ENCODE data around the gene ALK.

Gene ALK

DNA sequence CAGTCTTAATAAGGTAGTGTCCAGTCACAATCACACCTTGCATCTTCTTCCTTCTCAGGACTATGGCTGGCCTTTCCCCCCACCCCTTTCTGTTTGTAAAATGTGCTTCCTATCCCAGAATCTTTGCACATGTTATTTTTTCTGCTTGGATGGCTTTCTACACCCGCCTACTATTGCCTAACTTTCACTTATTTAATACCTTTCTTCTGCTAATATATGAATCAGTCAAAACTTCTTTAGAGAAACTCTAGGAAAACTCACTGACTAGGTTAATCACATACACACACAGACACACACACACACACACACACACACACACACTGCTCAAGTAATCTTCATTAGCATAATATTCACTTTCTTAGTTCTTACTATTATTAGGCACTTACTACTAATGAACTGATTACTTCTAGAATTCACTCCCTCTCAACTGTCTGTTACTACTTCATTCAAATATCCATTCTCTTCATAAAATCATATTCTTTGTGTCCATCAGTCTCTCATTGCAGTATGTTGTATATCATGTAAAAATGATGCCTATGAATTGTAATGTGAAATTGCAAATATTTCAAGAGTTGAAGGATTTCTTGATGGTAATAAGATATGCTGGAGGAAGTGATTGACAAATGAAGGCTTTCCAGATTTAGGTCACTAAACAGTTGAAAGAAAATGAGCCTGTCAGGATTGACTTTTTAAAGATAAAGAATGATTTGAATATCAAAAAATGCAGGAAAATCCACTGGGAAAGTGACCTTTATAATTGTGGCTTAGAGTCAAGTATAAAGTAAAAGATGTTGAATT is 754.9 kb downstream of the ALK start:
- Histone ChIP-seq H3K27me3 (ENCODE audit: insufficient read depth, low read length) (no peaks in the 10 kb centered on the region), H3K4me1 (ENCODE audit: insufficient read depth, low read length, severe bottlenecking) (no peaks in the 10 kb centered on the region), H3K9me2 (ENCODE audit: low read depth, low read length) (no peaks in the 10 kb centered on the region), H3K27ac (ENCODE audit: low read depth, low read length, poor library complexity, severe bottlenecking) (no peak overlapping the region), H2AFZ (ENCODE audit: low read length) (no peak overlapping the region), H3K9me3 (ENCODE audit: low read length) (no peaks in the 10 kb centered on the region), H3F3A (ENCODE audit: insufficient read depth, low read length) (no peaks in the 10 kb centered on the region), H3K4me2 (ENCODE audit: low read length) (no peak overlapping the region), H3K79me2 (ENCODE audit: insufficient read depth, low read length) (no peaks in the 10 kb centered on the region), H3K36me3 (ENCODE audit: insufficient read depth, low read length) (no peaks in the 10 kb centered on the region), H3K4me3 (ENCODE audit: low read depth, low read length, poor library complexity, severe bottlenecking) (no peak overlapping the region), H4K20me1 (ENCODE audit: insufficient read depth, low read length) (no peaks in the 10 kb centered on the region), H3K9ac (ENCODE audit: low read length) (no peak overlapping the region)
- TF ChIP-seq, protein P1, sequence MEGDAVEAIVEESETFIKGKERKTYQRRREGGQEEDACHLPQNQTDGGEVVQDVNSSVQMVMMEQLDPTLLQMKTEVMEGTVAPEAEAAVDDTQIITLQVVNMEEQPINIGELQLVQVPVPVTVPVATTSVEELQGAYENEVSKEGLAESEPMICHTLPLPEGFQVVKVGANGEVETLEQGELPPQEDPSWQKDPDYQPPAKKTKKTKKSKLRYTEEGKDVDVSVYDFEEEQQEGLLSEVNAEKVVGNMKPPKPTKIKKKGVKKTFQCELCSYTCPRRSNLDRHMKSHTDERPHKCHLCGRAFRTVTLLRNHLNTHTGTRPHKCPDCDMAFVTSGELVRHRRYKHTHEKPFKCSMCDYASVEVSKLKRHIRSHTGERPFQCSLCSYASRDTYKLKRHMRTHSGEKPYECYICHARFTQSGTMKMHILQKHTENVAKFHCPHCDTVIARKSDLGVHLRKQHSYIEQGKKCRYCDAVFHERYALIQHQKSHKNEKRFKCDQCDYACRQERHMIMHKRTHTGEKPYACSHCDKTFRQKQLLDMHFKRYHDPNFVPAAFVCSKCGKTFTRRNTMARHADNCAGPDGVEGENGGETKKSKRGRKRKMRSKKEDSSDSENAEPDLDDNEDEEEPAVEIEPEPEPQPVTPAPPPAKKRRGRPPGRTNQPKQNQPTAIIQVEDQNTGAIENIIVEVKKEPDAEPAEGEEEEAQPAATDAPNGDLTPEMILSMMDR (IDR thresholded peaks at IDR 0.05; ENCODE audit: low read length), result no peak
- no peak for TF ChIP-seq EZH2 (IDR thresholded peaks at IDR 0.05; ENCODE audit: borderline replicate concordance, low read length)

DNA sequence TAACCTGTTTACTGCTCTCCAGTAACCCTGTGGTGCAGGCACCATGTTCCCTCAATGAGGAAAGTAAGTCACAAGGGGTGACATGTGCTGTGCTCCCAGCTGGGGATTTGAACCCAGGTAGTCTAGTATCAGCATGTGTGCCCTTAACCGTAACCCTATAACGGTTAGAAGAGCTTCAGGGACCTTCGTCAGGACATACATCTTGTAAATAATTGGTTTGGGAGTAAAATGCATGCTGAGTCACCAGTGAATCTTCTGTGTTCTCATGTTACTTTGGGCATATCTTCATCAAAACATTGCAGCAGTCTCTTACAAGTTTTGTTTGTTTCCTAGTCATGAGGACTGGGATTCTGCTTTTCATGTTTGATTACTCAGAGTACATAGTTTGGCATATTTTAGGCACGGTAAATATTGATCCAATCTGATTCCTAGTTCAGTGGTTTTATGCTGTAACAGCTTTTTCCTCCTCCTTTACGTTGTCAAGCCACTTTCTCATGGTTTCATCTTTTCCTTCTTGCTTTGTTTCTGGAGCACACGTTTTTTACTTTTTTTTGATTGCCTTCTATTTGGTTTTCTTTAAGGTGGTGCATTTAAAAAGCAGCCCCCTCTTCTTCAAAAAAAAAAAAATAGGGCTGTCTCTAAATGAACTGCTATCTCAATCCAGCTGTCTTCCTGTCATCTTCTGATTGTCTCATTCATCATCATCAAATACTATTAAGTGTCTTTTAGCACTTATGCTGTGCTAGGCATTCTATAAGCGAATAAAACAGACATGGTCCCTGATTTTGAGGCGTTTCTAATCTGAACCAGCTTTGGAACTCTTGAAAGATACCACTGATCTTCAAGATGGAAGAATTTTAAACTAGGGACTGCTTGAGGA is 755.8 kb downstream of the ALK start:
- H3K36me3 ChIP-seq (ENCODE audit: insufficient read depth, low read length), result no peaks in the 10 kb centered on the region
- H3K4me2 ChIP-seq (ENCODE audit: low read length), result no peak overlapping the region
- no peaks in the 10 kb centered on the region for H3K9me3 ChIP-seq (ENCODE audit: low read length)
- no peak overlapping the region for H3K27ac ChIP-seq (ENCODE audit: low read depth, low read length, poor library complexity, severe bottlenecking)
- no peaks in the 10 kb centered on the region for H3K4me1 ChIP-seq (ENCODE audit: insufficient read depth, low read length, severe bottlenecking)
- H3K79me2 ChIP-seq (ENCODE audit: insufficient read depth, low read length), result no peaks in the 10 kb centered on the region
- H3K9me2 ChIP-seq (ENCODE audit: low read depth, low read length), result no peaks in the 10 kb centered on the region
- no peak overlapping the region for H3K4me3 ChIP-seq (ENCODE audit: low read depth, low read length, poor library complexity, severe bottlenecking)
- no peaks in the 10 kb centered on the region for H3K27me3 ChIP-seq (ENCODE audit: insufficient read depth, low read length)
- H2AFZ ChIP-seq (ENCODE audit: low read length), result no peak overlapping the region
- TF ChIP-seq, protein P1 (IDR thresholded peaks at IDR 0.05; ENCODE audit: low read length), result no peak
- no peak for TF ChIP-seq EZH2 (IDR thresholded peaks at IDR 0.05; ENCODE audit: borderline replicate concordance, low read length)
- H3K9ac ChIP-seq (ENCODE audit: low read length), result no peak overlapping the region
- H3F3A ChIP-seq (ENCODE audit: insufficient read depth, low read length), result no peaks in the 10 kb centered on the region
- no peaks in the 10 kb centered on the region for H4K20me1 ChIP-seq (ENCODE audit: insufficient read depth, low read length)

DNA sequence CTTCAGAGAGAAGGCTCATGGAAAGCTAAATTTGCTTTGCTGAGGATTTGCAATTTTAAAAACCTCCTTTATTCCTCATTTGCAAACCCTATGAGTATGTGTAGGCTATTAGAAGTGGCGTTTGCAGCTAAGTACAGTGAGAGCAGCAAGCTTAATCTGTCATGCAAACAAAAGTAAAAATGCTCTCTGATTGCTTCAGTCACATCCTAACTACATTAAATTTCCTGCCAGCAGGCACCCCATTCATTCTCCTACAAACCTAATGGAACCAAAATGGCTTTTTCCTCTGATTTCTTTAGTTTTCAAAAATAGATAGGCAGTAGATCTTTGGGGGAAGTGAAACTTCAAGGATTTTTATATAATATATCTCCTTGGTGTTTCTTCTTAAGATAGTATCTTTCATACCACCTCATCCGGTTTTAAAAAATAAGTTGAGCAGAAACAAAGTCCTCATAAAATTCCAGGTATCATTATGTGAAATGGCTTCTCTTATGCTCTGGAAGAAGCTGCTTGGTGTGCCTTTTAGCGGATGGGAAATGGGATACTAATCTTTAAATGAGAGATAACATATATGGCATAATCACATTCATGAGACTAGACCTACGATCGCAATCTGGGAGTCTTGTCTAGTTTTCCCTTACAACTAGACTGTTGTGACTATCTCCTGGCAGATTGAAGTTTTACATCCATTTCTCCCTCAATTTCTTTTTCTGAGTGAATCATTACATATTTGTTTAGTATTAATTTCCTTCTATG is 757.1 kb downstream of the ALK start:
- no peaks in the 10 kb centered on the region for H3F3A ChIP-seq (ENCODE audit: insufficient read depth, low read length)
- H3K27me3 ChIP-seq (ENCODE audit: insufficient read depth, low read length), result no peaks in the 10 kb centered on the region
- no peak overlapping the region for H3K4me2 ChIP-seq (ENCODE audit: low read length)
- H3K9me2 ChIP-seq (ENCODE audit: low read depth, low read length), result no peaks in the 10 kb centered on the region
- TF ChIP-seq EZH2 (IDR thresholded peaks at IDR 0.05; ENCODE audit: borderline replicate concordance, low read length), result no peak
- TF ChIP-seq, protein P1 (IDR thresholded peaks at IDR 0.05; ENCODE audit: low read length), result no peak
- H3K9me3 ChIP-seq (ENCODE audit: low read length), result no peaks in the 10 kb centered on the region
- no peaks in the 10 kb centered on the region for H4K20me1 ChIP-seq (ENCODE audit: insufficient read depth, low read length)
- H2AFZ ChIP-seq (ENCODE audit: low read length), result no peak overlapping the region
- H3K36me3 ChIP-seq (ENCODE audit: insufficient read depth, low read length), result no peaks in the 10 kb centered on the region
- no peak overlapping the region for H3K27ac ChIP-seq (ENCODE audit: low read depth, low read length, poor library complexity, severe bottlenecking)
- H3K4me3 ChIP-seq (ENCODE audit: low read depth, low read length, poor library complexity, severe bottlenecking), result no peak overlapping the region
- H3K4me1 ChIP-seq (ENCODE audit: insufficient read depth, low read length, severe bottlenecking), result no peaks in the 10 kb centered on the region
- no peak overlapping the region for H3K9ac ChIP-seq (ENCODE audit: low read length)
- H3K79me2 ChIP-seq (ENCODE audit: insufficient read depth, low read length), result no peaks in the 10 kb centered on the region
